ENCODE data around the gene KLC1.

KLC1 gene

GRCh38 chr14:103623883-103624482, 5.0 kb upstream of the KLC1 start:
- ChIA-PET POLR2A (interaction anchor here (0.6 kb wide), 1 partner anchor 54 kb away, joined by 3 read pairs; no protein-coding TSS in a partner anchor), CTCF (no interaction called here)
- TF ChIP-seq, protein P1, sequence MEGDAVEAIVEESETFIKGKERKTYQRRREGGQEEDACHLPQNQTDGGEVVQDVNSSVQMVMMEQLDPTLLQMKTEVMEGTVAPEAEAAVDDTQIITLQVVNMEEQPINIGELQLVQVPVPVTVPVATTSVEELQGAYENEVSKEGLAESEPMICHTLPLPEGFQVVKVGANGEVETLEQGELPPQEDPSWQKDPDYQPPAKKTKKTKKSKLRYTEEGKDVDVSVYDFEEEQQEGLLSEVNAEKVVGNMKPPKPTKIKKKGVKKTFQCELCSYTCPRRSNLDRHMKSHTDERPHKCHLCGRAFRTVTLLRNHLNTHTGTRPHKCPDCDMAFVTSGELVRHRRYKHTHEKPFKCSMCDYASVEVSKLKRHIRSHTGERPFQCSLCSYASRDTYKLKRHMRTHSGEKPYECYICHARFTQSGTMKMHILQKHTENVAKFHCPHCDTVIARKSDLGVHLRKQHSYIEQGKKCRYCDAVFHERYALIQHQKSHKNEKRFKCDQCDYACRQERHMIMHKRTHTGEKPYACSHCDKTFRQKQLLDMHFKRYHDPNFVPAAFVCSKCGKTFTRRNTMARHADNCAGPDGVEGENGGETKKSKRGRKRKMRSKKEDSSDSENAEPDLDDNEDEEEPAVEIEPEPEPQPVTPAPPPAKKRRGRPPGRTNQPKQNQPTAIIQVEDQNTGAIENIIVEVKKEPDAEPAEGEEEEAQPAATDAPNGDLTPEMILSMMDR (IDR thresholded peaks at IDR 0.05; ENCODE audit: control extremely low read depth, extremely low read depth, low read depth, missing control alignments), result no peak
- no peak for DNase-seq (ENCODE audit: extremely low spot score)

- POLR2A ChIA-PET, result no interaction called here
- CTCF ChIA-PET, result no interaction called here
- TF ChIP-seq, protein P1 (IDR thresholded peaks at IDR 0.05; ENCODE audit: control extremely low read depth, extremely low read depth, low read depth, missing control alignments), result no peak
- DNase-seq (ENCODE audit: extremely low spot score), result no peak
These were observed 4.2 kb upstream of the KLC1 start for GRCh38 chr14:103624860-103625259.

GRCh38 chr14:103625356-103626095, 3.5 kb upstream of the KLC1 start:
- TF ChIP-seq, protein P1 (IDR thresholded peaks at IDR 0.05; ENCODE audit: control extremely low read depth, extremely low read depth, low read depth, missing control alignments), result no peak
- POLR2A ChIA-PET, result no interaction called here
- CTCF ChIA-PET, result no interaction called here
- no peak for DNase-seq (ENCODE audit: extremely low spot score)

GRCh38 chr14:103626146-103626850, 2.7 kb upstream of the KLC1 start:
- ChIA-PET POLR2A (interaction anchor here (0.6 kb wide), 1 partner anchor 13 kb away, joined by 4 read pairs; no protein-coding TSS in a partner anchor), CTCF (no interaction called here)
- no peak for DNase-seq (ENCODE audit: extremely low spot score)
- TF ChIP-seq, protein P1 (IDR thresholded peaks at IDR 0.05; ENCODE audit: control extremely low read depth, extremely low read depth, low read depth, missing control alignments), result no peak

DNA sequence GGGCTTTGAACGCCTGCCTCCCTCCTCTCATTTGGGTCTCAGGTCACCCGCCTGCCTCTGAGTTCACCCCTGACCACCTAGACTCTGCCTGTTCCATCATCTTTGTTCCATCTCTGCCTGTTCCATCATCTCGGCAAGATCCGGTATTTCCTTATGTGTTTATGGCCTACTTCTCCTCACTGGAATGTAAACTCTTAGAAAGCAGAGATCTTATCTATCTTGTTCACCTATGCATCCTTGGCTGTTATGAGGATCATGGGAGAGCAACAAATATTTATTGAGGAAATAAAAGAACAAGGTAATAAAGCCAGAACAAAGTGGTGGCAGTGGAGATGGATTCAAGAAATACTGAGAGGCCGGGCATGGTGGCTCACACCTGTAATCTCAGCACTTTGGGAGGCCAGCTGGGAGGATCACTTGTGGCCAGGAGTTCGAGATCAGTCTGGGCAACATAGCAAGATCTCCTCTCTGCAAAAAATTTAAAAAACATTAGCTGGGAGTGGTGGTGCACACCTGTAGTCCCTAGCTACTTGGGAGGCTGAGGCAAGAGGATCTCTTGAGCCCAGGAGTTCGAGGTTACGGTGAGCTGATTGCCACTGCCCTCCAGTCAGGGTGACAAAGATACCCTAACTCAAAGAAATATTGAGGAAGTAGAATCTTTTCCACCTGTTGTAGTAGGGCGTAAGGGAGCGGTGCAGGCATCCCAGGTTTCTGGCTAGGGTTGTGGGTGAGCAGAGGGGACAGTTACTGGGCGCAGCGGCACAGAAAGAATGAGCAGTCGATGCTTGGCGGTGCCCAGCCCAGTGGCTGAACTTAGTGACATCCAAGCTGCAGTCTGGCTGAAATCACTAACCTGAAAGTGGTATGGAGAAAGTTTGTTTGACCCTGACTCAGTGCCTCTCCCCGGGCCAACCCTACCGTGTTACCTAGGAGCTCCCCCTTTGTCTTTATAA, 1.7 kb upstream of the KLC1 start:
- CTCF ChIA-PET, result interaction anchor here (0.9 to 1.0 kb wide), 2 partner anchors 16 to 108 kb away, joined by 3 read pairs; no protein-coding TSS in a partner anchor
- DNase-seq (ENCODE audit: extremely low spot score), result no peak
- POLR2A ChIA-PET, result no interaction called here
- TF ChIP-seq, protein P1 (IDR thresholded peaks at IDR 0.05; ENCODE audit: control extremely low read depth, extremely low read depth, low read depth, missing control alignments), result no peak

Data from GM10248 (cell line).